HK-2 (cell line): ENCODE data around the gene JMJD6.
"Not testable (repeated sequence)": the region's sequence is repeated elsewhere in the genome, so short reads cannot be mapped to it uniquely, and the experiment has no call there.

Source experiments
- DNase-seq: peaks from one replicate; pipeline ENCODE4 v3.0.0-alpha.2; 2018; ENCODE audit not compliant: unreplicated experiment

JMJD6 gene

GRCh38 chr17:76726231-76726775 is at the start of gene JMJD6:
Gene JMJD6, minus strand, starts transcription at chr17:76726606. Its CDS starts 131 bp downstream, at chr17:76726475.
- DNase-seq = peak; percentile 98

DNA sequence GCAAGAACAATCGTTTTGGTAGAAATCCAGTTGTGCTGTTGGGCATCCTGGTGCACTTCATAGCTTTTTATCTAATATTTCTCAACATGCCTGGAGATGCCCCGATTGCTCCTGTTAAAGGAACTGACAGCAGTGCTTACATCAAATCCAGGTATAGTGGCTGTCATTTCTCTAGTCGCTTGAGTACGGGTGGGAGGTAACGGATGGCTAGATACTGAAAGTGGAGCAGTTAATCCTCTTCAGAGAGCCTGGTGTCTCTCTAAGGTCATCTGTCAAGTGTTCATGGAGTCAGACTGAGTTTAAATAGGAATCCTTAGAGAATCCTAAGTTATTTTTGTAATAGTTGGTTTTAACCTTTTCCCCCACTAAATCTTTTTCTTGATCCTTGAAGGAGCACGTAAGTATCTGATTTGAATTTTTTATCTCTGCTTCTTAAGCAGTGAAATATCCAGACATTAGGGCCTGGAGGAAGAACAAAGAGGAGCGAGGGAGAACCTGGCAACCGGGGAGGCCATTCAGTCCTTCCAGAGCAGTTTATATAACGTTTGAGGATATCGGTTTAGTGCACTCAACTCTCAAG is 48.7 kb upstream of the JMJD6 start:
- no peak for DNase-seq

DNA sequence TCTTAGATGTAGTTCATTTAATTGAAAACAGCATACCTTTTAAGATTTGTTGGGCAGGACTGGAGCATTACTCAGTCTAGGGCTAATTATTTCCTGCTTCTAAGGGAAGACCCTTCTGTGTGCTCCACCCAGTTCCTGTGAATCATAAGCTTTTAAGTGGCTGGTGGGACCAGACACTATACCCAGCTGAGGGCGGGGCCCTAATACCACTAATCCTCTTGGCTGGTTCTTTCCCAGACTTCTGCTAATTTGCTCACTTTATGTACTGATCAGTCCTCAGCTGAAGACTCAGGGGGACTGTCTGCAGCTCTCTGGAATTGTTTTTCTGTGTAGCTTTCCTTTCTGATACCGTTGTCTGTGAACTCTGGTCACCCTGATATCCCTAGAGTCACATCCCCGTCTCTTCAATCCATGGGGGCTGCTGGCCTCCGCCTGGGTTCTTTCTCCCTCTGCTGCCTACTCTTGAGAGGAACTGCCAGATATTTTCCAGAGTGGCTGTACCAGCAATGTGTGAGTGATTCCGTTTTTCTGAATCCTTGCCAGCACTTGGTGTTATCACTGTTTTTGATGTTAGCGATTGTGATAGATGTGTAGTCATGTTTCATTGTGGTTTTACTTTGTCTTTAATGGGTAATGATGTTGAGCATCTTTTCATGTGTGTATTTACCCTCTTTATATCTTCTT is 46.6 kb upstream of the JMJD6 start:
- peak; percentile 75 for DNase-seq

DNA sequence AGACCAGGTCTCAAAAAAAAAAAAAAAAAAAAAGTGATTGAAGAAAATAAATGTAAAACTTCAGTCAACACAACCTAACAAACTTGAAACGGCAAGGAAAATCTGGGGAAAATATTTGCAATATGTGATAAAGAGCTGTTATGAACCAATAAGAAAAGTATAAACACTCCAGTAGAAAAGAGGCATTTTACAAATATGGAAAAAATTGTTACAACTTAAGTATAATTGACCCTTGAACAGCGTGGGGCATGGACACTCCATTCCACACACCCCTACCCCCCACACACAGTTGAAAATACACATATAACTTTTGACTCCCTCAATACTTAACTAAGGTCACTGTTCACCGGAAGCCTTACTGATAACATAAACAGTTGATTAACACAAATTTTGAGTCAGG is 32.2 kb upstream of the JMJD6 start:
- no peak for DNase-seq

DNA sequence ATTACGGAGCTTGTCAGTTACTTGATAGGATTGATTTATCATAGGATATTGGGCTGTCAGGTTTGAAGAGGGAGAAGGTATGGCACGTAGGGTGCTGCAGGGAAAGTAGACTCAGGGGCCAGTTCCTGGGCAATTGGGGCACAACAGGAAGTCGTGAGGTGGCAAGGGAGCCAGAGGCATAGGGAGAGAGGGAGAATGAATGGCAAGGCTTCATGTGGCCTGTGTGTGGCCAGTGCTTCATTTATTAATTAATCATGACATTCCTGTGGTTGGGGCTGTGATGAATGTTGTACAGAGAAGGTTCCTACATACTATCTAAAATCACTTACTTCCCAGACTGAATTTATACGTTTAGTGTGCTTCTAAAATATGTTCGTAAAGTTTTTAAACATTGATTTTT is 30.9 kb upstream of the JMJD6 start:
- no peak for DNase-seq

- DNase-seq = no peak
Measured at GRCh38 chr17:76755285-76755684, 28.9 kb upstream of the JMJD6 start.

DNA sequence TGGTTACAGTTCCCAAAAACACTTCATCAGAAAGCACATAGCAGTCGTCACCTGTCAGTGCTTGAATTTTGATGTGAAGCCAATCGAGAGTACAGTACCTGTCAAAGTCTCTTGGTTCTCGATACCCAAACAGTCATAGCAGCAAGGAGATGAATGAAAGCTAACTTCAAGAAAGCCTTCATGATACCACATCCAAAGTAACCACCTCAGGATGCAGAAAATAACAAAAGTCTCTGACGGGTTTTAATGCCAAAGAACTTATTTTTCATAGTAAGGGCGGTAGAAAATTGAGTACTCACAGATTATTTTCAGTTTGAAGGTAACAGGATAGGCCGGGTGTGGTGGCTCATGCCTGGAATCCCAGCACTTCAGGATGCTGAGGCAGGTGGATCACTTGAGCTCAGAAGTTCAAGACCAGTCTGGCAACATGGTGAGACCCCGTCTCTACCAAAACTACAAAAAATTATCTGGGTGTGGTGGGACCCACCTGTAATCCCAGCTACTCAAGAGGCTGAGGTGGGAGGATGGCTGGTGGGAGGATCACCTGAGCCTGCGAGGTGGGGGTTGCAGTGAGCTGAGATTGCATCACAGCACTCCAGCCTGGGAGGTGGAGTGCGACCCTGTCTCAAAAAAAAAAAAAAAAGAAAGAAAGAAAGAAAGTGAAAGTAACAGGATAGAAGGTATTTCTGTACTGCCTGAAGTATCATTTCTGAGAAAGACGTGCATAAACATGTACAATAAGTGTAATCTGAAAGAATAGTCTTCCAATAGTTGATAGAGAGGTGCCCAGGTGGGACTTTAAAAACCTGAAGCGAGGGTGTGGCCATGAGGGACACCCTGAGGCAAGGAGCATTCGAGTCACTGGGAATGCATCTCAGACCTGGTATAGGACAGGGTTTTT is 26.9 kb upstream of the JMJD6 start:
- DNase-seq = no peak

DNA sequence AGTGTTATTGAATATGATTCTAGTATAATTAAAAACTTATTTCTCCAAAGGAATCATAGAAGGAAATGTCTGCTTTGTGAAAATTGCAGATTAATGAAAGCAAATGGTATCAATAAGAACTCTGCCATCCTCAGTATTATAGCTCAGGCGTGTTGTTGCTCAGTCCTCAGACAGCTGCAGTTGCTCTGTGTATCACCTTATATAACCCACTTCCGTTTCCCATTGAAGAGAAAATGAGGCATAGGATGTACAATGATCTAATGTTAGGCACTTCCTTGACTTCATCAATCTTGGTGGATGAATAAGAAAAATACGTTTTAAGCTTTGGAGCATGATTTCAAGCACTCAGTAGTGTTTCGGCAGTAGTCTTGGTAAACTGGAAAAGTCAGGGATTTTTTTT is 25.6 kb upstream of the JMJD6 start:
- no peak for DNase-seq

GRCh38 chr17:76751416-76751993 is 25.1 kb upstream of the JMJD6 start:
- no peak for DNase-seq

- DNase-seq = no peak
Measured at GRCh38 chr17:76748657-76749056, 22.3 kb upstream of the JMJD6 start.

DNA sequence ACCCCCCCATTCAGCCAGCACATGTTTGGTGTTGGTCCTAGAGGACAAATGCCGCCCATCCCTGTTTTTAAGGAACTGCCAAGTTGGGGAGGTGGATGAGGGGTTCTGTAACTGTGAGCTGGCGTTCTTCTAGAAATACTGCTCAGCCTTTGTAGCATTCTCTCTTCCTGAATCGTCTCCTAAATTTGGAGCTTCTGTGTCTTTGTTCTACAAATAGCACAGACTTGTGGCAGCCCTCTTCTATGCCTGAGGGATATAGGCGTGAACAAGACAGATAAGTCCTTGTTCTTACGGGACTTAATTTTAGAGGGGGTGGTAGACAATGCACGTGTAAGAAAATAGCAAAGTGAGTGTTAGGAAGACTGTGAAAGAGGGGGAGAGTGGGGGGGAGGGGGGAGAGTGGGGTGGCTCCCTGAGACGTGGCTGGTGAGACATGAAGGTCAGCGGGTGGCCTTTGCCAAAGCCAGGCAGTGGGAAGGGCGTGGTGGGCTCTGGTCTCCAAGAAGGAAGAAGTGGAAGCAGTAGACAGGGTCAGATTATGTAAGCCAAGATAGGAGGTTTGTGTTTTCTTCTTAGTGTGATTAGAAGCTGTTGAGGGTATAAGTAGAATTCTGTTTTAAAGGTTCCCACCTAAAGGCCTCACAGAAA is 21.4 kb upstream of the JMJD6 start:
- no peak for DNase-seq

DNA sequence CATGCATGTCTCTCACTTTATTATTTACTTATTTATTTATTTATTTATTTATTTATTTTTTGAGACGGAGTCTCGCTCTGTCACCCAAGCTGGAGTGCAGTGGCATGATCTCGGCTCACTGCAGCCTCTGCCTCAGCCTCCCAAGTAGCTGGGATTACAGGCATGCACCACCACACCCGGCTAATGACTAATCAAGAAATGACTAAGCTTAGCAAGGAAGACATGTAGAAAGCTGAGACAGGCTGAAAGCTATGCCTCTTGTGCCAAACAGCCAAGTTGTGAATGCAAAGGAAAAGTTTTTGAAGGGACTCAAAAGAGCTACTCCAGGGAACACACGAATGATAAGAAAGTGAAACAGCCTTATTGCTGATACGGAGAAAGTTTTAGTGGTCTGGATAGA is 19.4 kb upstream of the JMJD6 start:
- not testable (repeated sequence) for DNase-seq

- no peak for DNase-seq
Measured at GRCh38 chr17:76744747-76745146, 18.3 kb upstream of the JMJD6 start.

- DNase-seq = no peak
Measured at GRCh38 chr17:76742958-76743357, 16.6 kb upstream of the JMJD6 start.

- no peak for DNase-seq
Measured at GRCh38 chr17:76740329-76741118, 14.1 kb upstream of the JMJD6 start.

GRCh38 chr17:76739568-76740115 is 13.2 kb upstream of the JMJD6 start:
- not testable (repeated sequence) for DNase-seq

DNA sequence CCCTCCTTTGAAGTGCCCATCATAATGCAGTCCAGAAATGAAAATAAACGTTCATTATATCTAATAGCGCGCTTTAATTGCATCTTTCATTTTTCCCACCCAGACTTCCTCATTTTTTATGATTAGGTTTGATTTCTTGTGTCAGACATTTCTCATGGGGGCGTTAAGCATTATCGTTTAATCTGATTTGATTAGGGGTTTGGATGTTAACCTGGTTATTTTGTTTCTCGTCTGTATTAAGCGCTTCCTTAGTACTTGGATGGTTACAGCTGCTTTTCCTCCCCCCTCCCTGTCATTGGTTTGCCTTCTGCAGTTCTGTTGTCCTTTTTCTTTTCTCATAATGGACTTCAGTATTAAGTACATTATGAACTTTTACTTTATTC is 12.1 kb upstream of the JMJD6 start:
- DNase-seq = no peak

DNA sequence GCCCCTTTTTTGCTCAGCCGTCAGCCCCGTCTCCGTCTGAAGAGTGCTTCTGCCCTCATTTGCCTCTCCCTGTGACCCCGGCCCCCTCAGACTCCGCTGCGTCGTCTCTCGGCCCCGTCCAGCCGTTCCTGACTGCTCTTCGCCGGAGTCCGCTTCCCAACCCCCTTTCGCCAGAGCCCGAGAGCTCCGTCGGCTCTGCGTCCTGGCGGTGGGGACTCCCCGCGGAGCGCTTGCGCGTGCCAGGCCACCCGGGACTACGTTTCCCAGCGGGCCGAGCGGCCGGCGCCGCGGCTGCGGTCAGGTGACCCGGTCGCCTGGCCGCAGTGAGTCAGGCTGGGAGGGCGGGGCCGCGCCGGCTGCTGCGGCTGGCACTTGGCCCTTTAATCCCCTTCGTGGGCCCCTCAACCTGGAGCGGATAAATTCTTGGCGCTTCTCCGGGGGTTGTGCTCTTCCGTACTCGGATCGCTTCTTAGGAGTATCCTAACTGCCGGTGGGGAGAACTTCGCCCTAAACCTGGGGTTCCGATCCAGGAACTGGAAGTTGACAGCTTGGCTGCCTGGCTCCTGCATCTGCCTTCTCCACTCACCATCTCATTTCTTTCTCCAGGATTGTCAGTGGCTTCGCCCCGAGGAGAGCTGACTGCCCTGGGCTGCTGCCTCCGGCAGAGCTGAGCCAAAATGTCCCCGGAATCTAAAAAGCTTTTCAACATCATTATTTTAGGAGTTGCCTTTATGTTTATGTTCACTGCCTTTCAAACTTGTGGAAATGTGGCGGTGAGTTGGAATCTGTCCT is 11.5 kb upstream of the JMJD6 start, which contains the start of gene MFSD11:
Gene MFSD11 (plus strand): TSS at position 444 of the 792 bp plus-strand sequence. CDS start 234 bp downstream, at position 678.
- DNase-seq = peak; percentile 92

- peak; percentile 99 for DNase-seq
Measured at GRCh38 chr17:76737082-76737675, 10.8 kb upstream of the JMJD6 start, which contains the start of gene SRSF2. Gene SRSF2, minus strand, starts transcription at chr17:76737331. Its CDS starts 171 bp downstream, at chr17:76737160.
